ENCODE measurements around the gene ALDH9A1. TPM values are rescaled to one million over a fixed set of nuclear protein-coding genes. Genes with fewer than 3 reads are reported as not detected.

ALDH9A1 gene
- total and polyA plus RNA-seq, 2 donors (not counting 3 experiments of a cell fraction or from before 2014, with no cell fraction given) = 25.5 to 47.4 TPM

DNA sequence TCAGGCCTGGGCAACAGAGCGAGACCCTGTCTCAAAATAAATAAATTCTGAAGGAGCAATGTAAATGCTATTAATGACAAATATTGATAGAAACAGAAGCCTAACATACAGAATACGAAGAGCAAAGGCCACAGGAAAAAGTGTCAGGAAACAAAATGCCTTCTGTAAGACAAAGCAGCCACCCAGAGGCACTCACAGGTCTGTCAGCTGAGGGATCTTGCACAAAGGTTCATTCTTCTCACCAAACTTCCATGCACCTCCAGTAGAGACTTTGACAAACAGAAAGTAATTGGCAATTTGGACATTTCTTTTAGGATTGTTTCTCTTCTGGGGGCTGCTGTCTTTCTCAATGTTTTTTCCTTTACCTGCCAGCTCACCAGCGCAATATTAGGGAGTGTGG, 1.2 kb upstream of the ALDH9A1 start:
- peaks cover 21% of the 10 kb centered on the region for H3K4me1 ChIP-seq (ENCODE audit: control insufficient read depth, extremely low read depth, insufficient read depth, low read length)
- TF ChIP-seq, protein P1, sequence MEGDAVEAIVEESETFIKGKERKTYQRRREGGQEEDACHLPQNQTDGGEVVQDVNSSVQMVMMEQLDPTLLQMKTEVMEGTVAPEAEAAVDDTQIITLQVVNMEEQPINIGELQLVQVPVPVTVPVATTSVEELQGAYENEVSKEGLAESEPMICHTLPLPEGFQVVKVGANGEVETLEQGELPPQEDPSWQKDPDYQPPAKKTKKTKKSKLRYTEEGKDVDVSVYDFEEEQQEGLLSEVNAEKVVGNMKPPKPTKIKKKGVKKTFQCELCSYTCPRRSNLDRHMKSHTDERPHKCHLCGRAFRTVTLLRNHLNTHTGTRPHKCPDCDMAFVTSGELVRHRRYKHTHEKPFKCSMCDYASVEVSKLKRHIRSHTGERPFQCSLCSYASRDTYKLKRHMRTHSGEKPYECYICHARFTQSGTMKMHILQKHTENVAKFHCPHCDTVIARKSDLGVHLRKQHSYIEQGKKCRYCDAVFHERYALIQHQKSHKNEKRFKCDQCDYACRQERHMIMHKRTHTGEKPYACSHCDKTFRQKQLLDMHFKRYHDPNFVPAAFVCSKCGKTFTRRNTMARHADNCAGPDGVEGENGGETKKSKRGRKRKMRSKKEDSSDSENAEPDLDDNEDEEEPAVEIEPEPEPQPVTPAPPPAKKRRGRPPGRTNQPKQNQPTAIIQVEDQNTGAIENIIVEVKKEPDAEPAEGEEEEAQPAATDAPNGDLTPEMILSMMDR (IDR thresholded peaks at IDR 0.05; ENCODE audit: extremely low read depth in 1 of 2, insufficient read depth in 1 of 2, low read depth in 1 of 2, low read length in 2 of 2) = no peak
- TF ChIP-seq EZH2 (IDR thresholded peaks at IDR 0.05; ENCODE audit: borderline replicate concordance, low read depth, low read length, severe bottlenecking) (no peak), POLR2AphosphoS5 (IDR thresholded peaks at IDR 0.05; ENCODE audit: insufficient read depth, low read depth, low read length) (no peak), FOS (IDR thresholded peaks at IDR 0.05; ENCODE audit: borderline replicate concordance, insufficient read depth, low read length) (no peak), JUN (IDR thresholded peaks at IDR 0.05; ENCODE audit: borderline replicate concordance, insufficient read depth, insufficient read length, low read depth) (no peak), MYC (IDR thresholded peaks at IDR 0.05; ENCODE audit: low read depth, low read length) (no peak), POLR2A (IDR thresholded peaks at IDR 0.05; ENCODE audit: low read depth, low read length) (no peak), GATA2 (IDR thresholded peaks at IDR 0.05; ENCODE audit: insufficient read depth, insufficient read length, low read depth, low read length) (no peak)
- TF ChIP-seq, protein P2, sequence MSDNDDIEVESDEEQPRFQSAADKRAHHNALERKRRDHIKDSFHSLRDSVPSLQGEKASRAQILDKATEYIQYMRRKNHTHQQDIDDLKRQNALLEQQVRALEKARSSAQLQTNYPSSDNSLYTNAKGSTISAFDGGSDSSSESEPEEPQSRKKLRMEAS (IDR thresholded peaks at IDR 0.05; ENCODE audit: insufficient read depth, insufficient read length) = no peak
- no peaks in the 10 kb centered on the region for H3K9me3 ChIP-seq (replicated peaks; ENCODE audit: control insufficient read depth, insufficient read depth, low read length)
- CTCF ChIA-PET = interaction anchor here (2.2 kb wide), 1 partner anchor 9 kb away, joined by 10 read pairs; no protein-coding TSS in a partner anchor
- H3K36me3 ChIP-seq (ENCODE audit: control insufficient read depth in 2 of 2, extremely low read depth in 1 of 2, insufficient read depth in 2 of 2, low read length in 2 of 2) = no peaks in the 10 kb centered on the region
- no peak overlapping the region for H2AFZ ChIP-seq (ENCODE audit: low read depth, low read length)
- H3K4me3 ChIP-seq (replicated peaks in 1 of 3; ENCODE audit: insufficient read depth in 1 of 3, low read depth in 1 of 3, low read length in 3 of 3) = no peak overlapping the region
- H3K27ac ChIP-seq (ENCODE audit: insufficient read depth, low read depth, low read length) = no peak overlapping the region
- no peak for DNase-seq (ENCODE audit: low read depth, low spot score)
- no peak for FAIRE-seq
- H3K79me2 ChIP-seq (ENCODE audit: control insufficient read depth, insufficient read depth, low read length) = peaks cover 26% of the 10 kb centered on the region
- POLR2A ChIA-PET = no interaction called here
- no peaks in the 10 kb centered on the region for H4K20me1 ChIP-seq (replicated peaks; ENCODE audit: control insufficient read depth, extremely low read depth, insufficient read depth, low read length)
- H3K27me3 ChIP-seq (ENCODE audit: control insufficient read depth in 2 of 2, insufficient read depth in 2 of 2, low read length in 2 of 2) = peaks cover 2 to 3% of the 10 kb centered on the region in 2 experiments
- H3K9ac ChIP-seq (replicated peaks; ENCODE audit: extremely low read depth, insufficient read depth, low read length) = no peak overlapping the region
- H3K4me2 ChIP-seq (ENCODE audit: insufficient read depth, low read length) = no peak overlapping the region
- intact Hi-C loops (cut with micrococcal nuclease) (loop anchor here (5.0 kb wide), 1 partner anchor 213 kb away; no protein-coding TSS in a partner anchor), dilution Hi-C loops (cut with MboI; ENCODE audit: extremely low pct_ligation_motif_present, low sequenced_read_pairs) (no loop called here)
- no TSS peak for BruUV-seq (replicated peaks)
- no peaks in the 10 kb centered on the region for H3K9me1 ChIP-seq (replicated peaks; ENCODE audit: control insufficient read depth, extremely low read depth, insufficient read depth, low read length)

Data from endothelial cell of umbilical vein (primary cell).